Lower lobe of right lung (tissue), 2 donors: Measurements from ENCODE around the gene TM7SF3. TPM values are rescaled to one million over a fixed set of nuclear protein-coding genes. Genes with fewer than 3 reads are reported as not detected.

Source experiments
- ATAC-seq, 2 donors: fragments of 200-7000 bp; cut with Tn5 transposase; one replicate each; pipeline ENCODE4 v1.9.1; 2020 to 2022; ENCODE audit warnings: mild to moderate bottlenecking in 2 of 2, moderate library complexity in 2 of 2
- DNase-seq: peaks from one replicate; pipeline ENCODE4 v3.0.0-alpha.2; 2020
- H3K27ac ChIP-seq: fragments of 200-600 bp; one replicate; pipeline ENCODE4 v1.8.0; 2022
- H3K27me3 ChIP-seq: fragments of 200-600 bp; one replicate; pipeline ENCODE4 v1.8.0; 2022; ENCODE audit warnings: low read depth
- H3K36me3 ChIP-seq: fragments of 200-600 bp; one replicate; pipeline ENCODE4 v1.8.0; 2022; ENCODE audit warnings: mild to moderate bottlenecking
- H3K4me1 ChIP-seq: fragments of 200-600 bp; one replicate; pipeline ENCODE4 v1.8.0; 2022
- H3K4me3 ChIP-seq: fragments of 200-600 bp; one replicate; pipeline ENCODE4 v1.8.0; 2022; ENCODE audit warnings: mild to moderate bottlenecking
- H3K9me3 ChIP-seq: fragments of 200-600 bp; one replicate; pipeline ENCODE4 v1.8.0; 2022
- CTCF ChIP-seq: fragments of 200-600 bp; IDR thresholded peaks from one replicate; pipeline ENCODE4 v1.8.0; 2022; ENCODE audit warnings: antibody characterized with exemption, mild to moderate bottlenecking
- intact Hi-C: fragments of 100-400 bp; cut with DNase I; formaldehyde crosslinking; loops from one replicate; pipeline ENCODE4 v1.11.0; 2022
- total RNA-seq: library from RNA; stranded (reverse); fragmentation: NEBNext Ultra II Directional; extraction: Animal tissue kit (Norgen Biotek cat#: 25700); gene quantifications from one replicate; pipeline ENCODE4 v1.2.1, GENCODE V29; 2021
- donor health status: DM: no; HTN: yes; CAD: no; lungs with severe emphysema.

Gene TM7SF3
- total RNA-seq, 1 donor from 2014 or later, result 70.9 TPM

DNA sequence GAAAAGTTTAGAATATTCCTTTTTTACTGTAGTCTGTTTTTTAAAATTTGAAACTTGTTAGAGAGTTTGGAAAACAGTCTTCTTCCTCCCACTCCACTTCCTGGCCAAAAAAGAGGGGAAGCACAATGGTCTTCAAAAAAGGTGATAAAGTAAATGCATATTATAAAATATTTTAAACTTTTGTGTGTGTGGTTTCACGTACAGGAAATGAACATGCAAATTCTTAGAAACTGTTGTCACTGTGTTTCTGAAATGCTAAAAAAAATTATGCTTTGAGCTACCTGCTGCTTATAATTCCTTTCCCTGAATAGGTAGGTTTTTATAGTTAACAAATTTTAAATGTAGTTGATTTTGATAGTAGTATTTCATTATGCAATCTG is 73.0 kb downstream of the TM7SF3 start:
- ATAC-seq, result no peak
- H3K27ac ChIP-seq, result peak overlapping the region; percentile 15
- H3K27me3 ChIP-seq, result no peaks in the 10 kb centered on the region
- intact Hi-C loops, result no loop called here
- H3K9me3 ChIP-seq, result no peaks in the 10 kb centered on the region
- no peaks in the 10 kb centered on the region for H3K36me3 ChIP-seq
- DNase-seq, result no peak
- peaks cover 44% of the 10 kb centered on the region for H3K4me1 ChIP-seq
- no peak for TF ChIP-seq CTCF
- peak overlapping the region; percentile 82 for H3K4me3 ChIP-seq

- H3K27me3 ChIP-seq, result no peaks in the 10 kb centered on the region
- DNase-seq (no peak), ATAC-seq (no peak)
- H3K27ac ChIP-seq, result peak overlapping the region; percentile 15
- H3K4me3 ChIP-seq, result peak overlapping the region; percentile 82
- no peak for TF ChIP-seq CTCF
- intact Hi-C loops, result no loop called here
- H3K36me3 ChIP-seq, result no peaks in the 10 kb centered on the region
- no peaks in the 10 kb centered on the region for H3K9me3 ChIP-seq
- peaks cover 50% of the 10 kb centered on the region for H3K4me1 ChIP-seq
These were observed 73.5 kb downstream of the TM7SF3 start for GRCh38 chr12:26940516-26941214.

GRCh38 chr12:26939953-26940352 is 74.2 kb downstream of the TM7SF3 start:
- no peak for TF ChIP-seq CTCF
- intact Hi-C loops, result loop anchor here (10.0 kb wide), 1 partner anchor 75 kb away; the partner anchor contains the start of gene TM7SF3
- H3K4me3 ChIP-seq, result peak overlapping the region; percentile 82
- ATAC-seq (no peak), DNase-seq (no peak)
- no peaks in the 10 kb centered on the region for H3K9me3 ChIP-seq
- H3K4me1 ChIP-seq, result peaks cover 57% of the 10 kb centered on the region
- no peaks in the 10 kb centered on the region for H3K36me3 ChIP-seq
- peak overlapping the region; percentile 15 for H3K27ac ChIP-seq
- H3K27me3 ChIP-seq, result no peaks in the 10 kb centered on the region

- Histone ChIP-seq H3K27ac (peak overlapping the region; percentile 96), H3K4me1 (peaks cover 57% of the 10 kb centered on the region)
- intact Hi-C loops, result loop anchor here (10.0 kb wide), 1 partner anchor 75 kb away; the partner anchor contains the start of gene TM7SF3
These were observed 74.9 kb downstream of the TM7SF3 start for GRCh38 chr12:26939192-26939832.

DNA sequence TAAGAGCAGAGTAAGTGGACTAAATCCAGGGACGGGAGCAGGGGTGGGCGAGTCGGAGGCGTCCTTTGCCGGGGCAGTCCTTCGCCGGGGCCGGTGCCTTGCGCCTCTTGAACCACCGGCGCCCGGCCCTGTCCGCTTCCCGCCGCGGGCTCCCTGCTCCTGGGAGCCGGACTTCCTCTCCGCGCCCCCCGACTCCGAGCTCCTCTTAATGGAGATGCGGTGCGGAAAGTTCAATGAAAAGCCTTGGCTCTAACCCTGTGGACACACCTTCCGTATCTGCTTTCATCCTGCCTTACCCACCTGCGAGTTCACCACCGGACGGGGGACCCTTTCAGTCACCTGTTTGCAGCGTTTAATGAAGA is 75.5 kb downstream of the TM7SF3 start:
- Histone ChIP-seq H3K4me3 (peak overlapping the region; percentile 82), H3K9me3 (no peaks in the 10 kb centered on the region), H3K36me3 (no peaks in the 10 kb centered on the region), H3K4me1 (peaks cover 57% of the 10 kb centered on the region), H3K27me3 (no peaks in the 10 kb centered on the region), H3K27ac (peak overlapping the region; percentile 96)
- no peak for DNase-seq
- intact Hi-C loops, result loop anchor here (10.0 kb wide), 1 partner anchor 76 kb away; the partner anchor contains the start of gene TM7SF3
- TF ChIP-seq CTCF, result no peak
- peak; percentile 53 to 56 for ATAC-seq

More at GRCh38 chr12:26939192-26939832, 74.9 kb downstream of the TM7SF3 start:
- Histone ChIP-seq H3K36me3 (no peaks in the 10 kb centered on the region), H3K27me3 (no peaks in the 10 kb centered on the region), H3K9me3 (no peaks in the 10 kb centered on the region), H3K4me3 (peak overlapping the region; percentile 82)
- no peak for ATAC-seq
- DNase-seq, result no peak
- no peak for TF ChIP-seq CTCF
